PFSK-1 (cell line): ENCODE data around the gene SIX2.

Experiments
- POLR2AphosphoS5 ChIP-seq: IDR thresholded peaks from 2 replicates; pipeline ENCODE4 v1.6.1; 2012; ENCODE audit warnings: low read depth, mild to moderate bottlenecking, control low read depth, low read length, moderate library complexity
- TF ChIP-seq, protein P1 (sequence below), 2 experiments: IDR thresholded peaks; 2 replicates each; pipeline versions ENCODE4 v1.6.1 to v1.8.0; 2011 to 2012; ENCODE audit warnings: low read depth in 2 of 2, low read length in 2 of 2, control low read depth in 1 of 2, inconsistent platforms in 1 of 2, mild to moderate bottlenecking in 1 of 2, moderate library complexity in 1 of 2; ENCODE audit not compliant: insufficient read depth in 1 of 2

DNA sequence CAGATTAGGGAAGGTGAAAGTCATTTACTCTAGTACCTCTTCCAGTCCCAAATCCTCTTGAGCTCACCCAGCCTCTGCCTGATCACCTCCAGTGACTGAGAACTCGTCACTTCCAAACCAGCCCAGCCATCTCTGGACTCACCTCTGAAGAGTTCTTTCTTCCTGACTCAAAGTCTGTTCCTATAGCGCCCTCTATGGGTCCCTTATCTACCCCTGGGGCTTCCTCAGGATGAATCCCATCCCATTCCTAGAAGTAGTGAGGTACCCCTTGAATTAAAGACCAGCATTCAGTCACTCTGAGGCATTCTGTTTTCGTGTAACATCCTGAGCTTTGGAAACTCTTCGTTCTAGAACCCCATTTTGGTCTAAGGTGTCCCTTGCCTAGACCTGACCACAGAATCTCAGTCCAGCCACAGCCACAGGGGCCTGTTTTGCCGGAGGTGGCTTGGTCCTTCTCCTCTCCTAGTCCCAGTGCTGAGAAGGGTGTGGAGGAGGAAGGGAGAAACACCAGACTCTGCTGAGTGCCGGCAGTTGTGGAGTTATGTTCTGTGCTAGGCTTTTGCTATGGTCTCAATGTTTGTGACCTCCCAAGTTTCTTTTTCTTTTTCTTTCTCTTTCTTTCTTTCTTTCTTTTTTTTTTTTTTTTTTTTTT, 35.1 kb downstream of the SIX2 start:
- TF ChIP-seq, protein P1, sequence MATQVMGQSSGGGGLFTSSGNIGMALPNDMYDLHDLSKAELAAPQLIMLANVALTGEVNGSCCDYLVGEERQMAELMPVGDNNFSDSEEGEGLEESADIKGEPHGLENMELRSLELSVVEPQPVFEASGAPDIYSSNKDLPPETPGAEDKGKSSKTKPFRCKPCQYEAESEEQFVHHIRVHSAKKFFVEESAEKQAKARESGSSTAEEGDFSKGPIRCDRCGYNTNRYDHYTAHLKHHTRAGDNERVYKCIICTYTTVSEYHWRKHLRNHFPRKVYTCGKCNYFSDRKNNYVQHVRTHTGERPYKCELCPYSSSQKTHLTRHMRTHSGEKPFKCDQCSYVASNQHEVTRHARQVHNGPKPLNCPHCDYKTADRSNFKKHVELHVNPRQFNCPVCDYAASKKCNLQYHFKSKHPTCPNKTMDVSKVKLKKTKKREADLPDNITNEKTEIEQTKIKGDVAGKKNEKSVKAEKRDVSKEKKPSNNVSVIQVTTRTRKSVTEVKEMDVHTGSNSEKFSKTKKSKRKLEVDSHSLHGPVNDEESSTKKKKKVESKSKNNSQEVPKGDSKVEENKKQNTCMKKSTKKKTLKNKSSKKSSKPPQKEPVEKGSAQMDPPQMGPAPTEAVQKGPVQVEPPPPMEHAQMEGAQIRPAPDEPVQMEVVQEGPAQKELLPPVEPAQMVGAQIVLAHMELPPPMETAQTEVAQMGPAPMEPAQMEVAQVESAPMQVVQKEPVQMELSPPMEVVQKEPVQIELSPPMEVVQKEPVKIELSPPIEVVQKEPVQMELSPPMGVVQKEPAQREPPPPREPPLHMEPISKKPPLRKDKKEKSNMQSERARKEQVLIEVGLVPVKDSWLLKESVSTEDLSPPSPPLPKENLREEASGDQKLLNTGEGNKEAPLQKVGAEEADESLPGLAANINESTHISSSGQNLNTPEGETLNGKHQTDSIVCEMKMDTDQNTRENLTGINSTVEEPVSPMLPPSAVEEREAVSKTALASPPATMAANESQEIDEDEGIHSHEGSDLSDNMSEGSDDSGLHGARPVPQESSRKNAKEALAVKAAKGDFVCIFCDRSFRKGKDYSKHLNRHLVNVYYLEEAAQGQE (IDR thresholded peaks at IDR 0.05; ENCODE audit: insufficient read depth in 1 of 2, low read depth in 2 of 2, low read length in 2 of 2), result no peak
- TF ChIP-seq POLR2AphosphoS5, result no peak
